Heart left ventricle (tissue), 16 donors: ENCODE measurements around the gene CD99L2. TPM values are rescaled to one million over a fixed set of nuclear protein-coding genes. Genes with fewer than 3 reads are reported as not detected.
"Not testable (repeated sequence)": the region's sequence is repeated elsewhere in the genome, so short reads cannot be mapped to it uniquely, and the experiment has no call there.

ENCODE experiments used
- ATAC-seq, 4 donors: fragments of 200-7000 bp; cut with Tn5 transposase; one replicate each; pipeline ENCODE4 v1.9.1; 2020 to 2022; ENCODE audit warnings: moderate library complexity in 4 of 4, mild to moderate bottlenecking in 3 of 4, moderate number of reproducible peaks in 1 of 4
- DNase-seq, 5 donors: peaks; one replicate each; pipeline ENCODE4 v3.0.0-alpha.2; 2020
- H3K27ac ChIP-seq, 12 donors: fragments of 200-600 bp; sonication (generic) in 4 of 12; one replicate each; pipeline versions ENCODE4 v1.5.0 to v1.8.0; 2016 to 2022; ENCODE audit warnings: mild to moderate bottlenecking in 2 of 12
- H3K27me3 ChIP-seq, 9 donors: fragments of 200-600 bp; sonication (generic) in 2 of 9; one replicate each; pipeline versions ENCODE4 v1.5.1 to v1.8.0; 2016 to 2022; ENCODE audit warnings: mild to moderate bottlenecking in 3 of 9
- H3K36me3 ChIP-seq, 9 donors: fragments of 200-600 bp; sonication (generic) in 2 of 9; one replicate each; pipeline versions ENCODE4 v1.5.0 to v1.8.0; 2018 to 2022; ENCODE audit warnings: mild to moderate bottlenecking in 2 of 9
- H3K4me1 ChIP-seq, 12 donors: fragments of 200-600 bp; sonication (generic) in 4 of 12; one replicate each; pipeline versions ENCODE4 v1.5.0 to v1.8.0; 2016 to 2022; ENCODE audit warnings: mild to moderate bottlenecking in 3 of 12
- H3K4me3 ChIP-seq, 12 donors: fragments of 200-600 bp; sonication (generic) in 4 of 12; one replicate each; pipeline versions ENCODE4 v1.5.0 to v1.8.0; 2017 to 2022; ENCODE audit warnings: mild to moderate bottlenecking in 9 of 12, moderate library complexity in 4 of 12
- H3K9me3 ChIP-seq, 12 donors: fragments of 200-600 bp; sonication (generic) in 4 of 12; one replicate each; pipeline versions ENCODE4 v1.5.0 to v1.8.0; 2016 to 2022; ENCODE audit warnings: mild to moderate bottlenecking in 1 of 12
- CTCF ChIP-seq, 12 donors: fragments of 200-600 bp; sonication (generic) in 4 of 12; IDR thresholded peaks; one replicate each; pipeline versions ENCODE4 v1.5.0 to v1.8.0; 2018 to 2022; ENCODE audit warnings: antibody characterized with exemption in 12 of 12, mild to moderate bottlenecking in 5 of 12
- POLR2A ChIP-seq, 2 donors: fragments of 450-650 bp; IDR thresholded peaks; one replicate each; pipeline ENCODE4 v1.6.1; 2017; ENCODE audit warnings: antibody characterized with exemption in 2 of 2, mild to moderate bottlenecking in 2 of 2, moderate library complexity in 2 of 2
- WGBS, 4 donors: extraction: QIAGEN DNeasy Blood & Tissue Kit in 2 of 4; methylation state at CpG; one replicate each; pipeline versions ENCODE4 v1.1.5 to v1.1.7; 2013 to 2018; 5-methylcytosine and 5-hydroxymethylcytosine counted together
- intact Hi-C, 10 donors: fragments of 100-400 bp; cut with DNase I; formaldehyde crosslinking; loops; one replicate each; pipeline versions ENCODE4 v1.11.1 to v1.14.2; 2022
- polyA plus RNA-seq, 2 donors: library from polyadenylated mRNA; stranded (reverse); fragments of 200-250 nt; gene quantifications; one replicate each; pipeline ENCODE4 v1.2.3, GENCODE V29; 2013
- total RNA-seq, 9 donors: library from RNA; depleted of rRNA in 2 of 9; stranded (reverse); fragments of >200 nt in 2 of 9; fragmentation: NEBNext Ultra II Directional in 3 of 9; extraction: Animal tissue kit (Norgen Biotek cat#: 25700) in 3 of 9; gene quantifications; one replicate each; pipeline versions ENCODE4 v1.1.0 to v1.2.4, GENCODE V29; 2016 to 2023
- donor health status: ischemic (EF 13 %, LVEDD 7.1; RV severe dilation, severe dysfunction).
- donor health status: healthy with polysubstance abuse.
- donor health status: DM: no; HTN: yes; CAD: no.
- donor health status: DM: no; HTN: no; CAD: no.
- donor health status: ischemic (EF 25% LVEDD 6.9; RV normal size, moderate dysfunction).
- donor health status: ischemic (EF 25% LVEDD 5.7; RV mildly dilated, moderate dysfunction).
- donor health status: healthy.
- donor health status: DM: yes; HTN: yes; CAD: no.
- donor health status: ischemic (EF 35%, LVEDD 5.7; RV mildly dilated, moderate dysfunction).
- donor health status: nonischemic (EF 11% LVEDD 7.7; RV severe dilation, severe dysfunction).
- donor health status: DM: yes; HTN: yes; CAD: no.
- donor health status: PGD.
- donor health status: ischemic (EF 29% LVEDD 5.4; RV normal size, mild dysfunction).
- donor health status: nonischemic (EF 23%, LVEDD 6.1; RV moderate dilation, normal function).

CD99L2 gene
- total and polyA plus RNA-seq, 11 donors = 51.9 to 115 (median 82.1) TPM

- ATAC-seq (no peak), DNase-seq (no peak)
- no peak overlapping the region for H3K4me3 ChIP-seq
- H3K9me3 ChIP-seq = no peaks in the 10 kb centered on the region
- peak overlapping the region in 1 of 12 donors; percentile 18 for H3K27ac ChIP-seq
- H3K27me3 ChIP-seq = no peaks in the 10 kb centered on the region
- TF ChIP-seq CTCF (IDR thresholded peaks at IDR 0.05) = no peak
- no peak for TF ChIP-seq POLR2A (IDR thresholded peaks at IDR 0.05)
- WGBS, 4 donors = 76 to 84% (median 78%) methylated on average over 5 of the region's 5 CpGs
- no peaks in the 10 kb centered on the region for H3K36me3 ChIP-seq
- intact Hi-C loops = no loop called here
- H3K4me1 ChIP-seq = peaks cover 0 to 8% (median 0%) of the 10 kb centered on the region in 12 donors
These were observed 18.3 kb downstream of the CD99L2 start for GRCh38 chrX:150879855-150880807.

DNA sequence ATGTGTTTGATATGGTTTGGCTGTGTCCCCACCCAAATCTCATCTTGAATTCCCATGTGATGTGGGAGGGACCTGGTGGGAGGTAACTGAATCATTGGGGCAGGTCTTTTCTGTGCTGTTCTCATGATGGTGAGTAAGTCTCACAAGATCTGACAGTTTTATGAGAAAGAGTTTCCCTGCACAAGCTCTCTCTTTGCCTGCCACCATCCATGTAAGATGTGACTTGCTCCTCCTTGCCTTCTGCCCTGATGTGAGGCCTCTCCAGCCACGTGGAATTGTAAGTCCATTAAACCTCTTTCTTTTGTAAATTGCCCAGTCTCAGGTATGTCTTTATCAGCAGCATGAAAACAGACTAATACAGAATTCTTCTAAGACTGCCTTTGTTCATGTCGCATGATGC, 22.8 kb downstream of the CD99L2 start:
- H3K27me3 ChIP-seq, H3K27ac ChIP-seq, H3K36me3 ChIP-seq, DNase-seq, H3K9me3 ChIP-seq, intact Hi-C loops, H3K4me3 ChIP-seq, ATAC-seq: not testable (repeated sequence)
- WGBS, 4 donors = 67 to 95% (median 84%) methylated on average over 2 of the region's 2 CpGs
- H3K4me1 ChIP-seq = peaks cover 0 to 28% (median 12%) of the 10 kb centered on the region in 12 donors

GRCh38 chrX:150874448-150874847, 24.0 kb downstream of the CD99L2 start:
- H3K9me3 ChIP-seq = no peaks in the 10 kb centered on the region
- 71 to 100% (median 89%) methylated on average over 3 to 5 of the region's 5 CpGs for WGBS, 4 donors
- no peaks in the 10 kb centered on the region for H3K36me3 ChIP-seq
- H3K4me1 ChIP-seq = peaks cover 0 to 38% (median 16%) of the 10 kb centered on the region in 12 donors
- TF ChIP-seq POLR2A (IDR thresholded peaks at IDR 0.05) (no peak), CTCF (IDR thresholded peaks at IDR 0.05) (no peak)
- DNase-seq = no peak
- H3K27ac ChIP-seq = peak overlapping the region in 11 of 12 donors; percentile 40 to 84 (median 69)
- ATAC-seq = no peak
- intact Hi-C loops = no loop called here
- no peak overlapping the region for H3K4me3 ChIP-seq
- no peaks in the 10 kb centered on the region for H3K27me3 ChIP-seq

DNA sequence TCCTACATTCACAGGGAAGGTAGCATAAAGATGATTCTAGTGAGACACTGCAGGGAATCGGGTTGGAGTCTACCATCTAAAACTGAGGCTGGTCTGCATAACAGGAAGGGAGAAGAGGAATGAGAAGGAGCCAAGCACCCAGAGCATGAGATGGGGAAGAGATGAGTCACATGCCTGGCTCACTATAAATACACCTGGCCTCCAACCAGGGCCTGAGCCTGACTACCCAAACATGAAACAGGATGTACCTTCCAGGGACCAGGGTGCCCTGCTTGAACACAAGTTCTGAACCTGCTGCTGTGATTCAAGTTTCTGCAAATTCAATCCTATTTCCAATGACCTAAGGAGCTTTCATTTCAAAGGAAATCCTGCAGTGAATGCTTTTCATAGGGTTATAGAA, 24.9 kb downstream of the CD99L2 start:
- WGBS, 4 donors = 42 to 72% (median 55%) methylated on average over 1 of the region's 1 CpG
- ATAC-seq (peak; percentile 79 to 91 (median 88)), DNase-seq (peak in 4 of 5 donors; percentile 24 to 68 (median 44))
- Histone ChIP-seq H3K9me3 (no peaks in the 10 kb centered on the region), H3K27ac (peak overlapping the region; percentile 40 to 84 (median 67)), H3K4me3 (no peak overlapping the region), H3K36me3 (no peaks in the 10 kb centered on the region), H3K27me3 (no peaks in the 10 kb centered on the region), H3K4me1 (peaks cover 0 to 44% (median 20%) of the 10 kb centered on the region in 12 donors)
- intact Hi-C loops = no loop called here
- TF ChIP-seq CTCF (IDR thresholded peaks at IDR 0.05) = no peak
- no peak for TF ChIP-seq POLR2A (IDR thresholded peaks at IDR 0.05)
